Activated T-cell treated with anti-CD3 and anti-CD28 coated beads for 4 hours (primary cell): ENCODE measurements around the gene TMEM151A.

Experiments used
- DNase-seq: peaks from one replicate; pipeline ENCODE4 v3.0.0-alpha.2; 2020

The TMEM151A gene

GRCh38 chr11:66283461-66284105, 8.1 kb upstream of the TMEM151A start:
- no peak for DNase-seq

DNA sequence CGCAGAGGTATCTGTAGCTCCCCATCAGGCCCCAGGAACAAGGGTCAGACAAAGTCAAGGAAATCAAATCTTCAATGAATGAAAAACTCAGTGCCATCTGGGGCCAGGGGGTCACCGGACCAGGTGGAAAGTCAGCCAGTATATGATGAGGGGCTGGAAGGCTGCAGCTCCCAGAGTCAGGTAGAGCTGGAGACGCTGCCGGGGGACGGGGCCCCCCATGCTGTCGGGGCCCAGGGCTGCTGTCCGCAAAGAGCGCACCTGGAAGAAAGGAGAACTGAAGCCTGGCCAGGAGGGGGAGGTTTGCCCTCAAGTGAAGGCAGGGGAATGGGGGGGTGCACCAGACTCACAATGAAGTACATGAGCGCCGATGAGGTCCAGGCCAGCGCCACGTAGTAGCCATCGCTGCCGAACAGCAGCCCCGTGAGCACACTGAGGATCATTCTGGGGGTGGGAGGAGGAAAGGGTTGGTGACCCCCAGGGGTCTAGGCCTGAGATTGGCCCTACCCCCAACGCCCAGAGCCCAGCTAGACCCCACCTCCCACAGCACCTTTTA, 7.1 kb upstream of the TMEM151A start:
- no peak for DNase-seq

DNA sequence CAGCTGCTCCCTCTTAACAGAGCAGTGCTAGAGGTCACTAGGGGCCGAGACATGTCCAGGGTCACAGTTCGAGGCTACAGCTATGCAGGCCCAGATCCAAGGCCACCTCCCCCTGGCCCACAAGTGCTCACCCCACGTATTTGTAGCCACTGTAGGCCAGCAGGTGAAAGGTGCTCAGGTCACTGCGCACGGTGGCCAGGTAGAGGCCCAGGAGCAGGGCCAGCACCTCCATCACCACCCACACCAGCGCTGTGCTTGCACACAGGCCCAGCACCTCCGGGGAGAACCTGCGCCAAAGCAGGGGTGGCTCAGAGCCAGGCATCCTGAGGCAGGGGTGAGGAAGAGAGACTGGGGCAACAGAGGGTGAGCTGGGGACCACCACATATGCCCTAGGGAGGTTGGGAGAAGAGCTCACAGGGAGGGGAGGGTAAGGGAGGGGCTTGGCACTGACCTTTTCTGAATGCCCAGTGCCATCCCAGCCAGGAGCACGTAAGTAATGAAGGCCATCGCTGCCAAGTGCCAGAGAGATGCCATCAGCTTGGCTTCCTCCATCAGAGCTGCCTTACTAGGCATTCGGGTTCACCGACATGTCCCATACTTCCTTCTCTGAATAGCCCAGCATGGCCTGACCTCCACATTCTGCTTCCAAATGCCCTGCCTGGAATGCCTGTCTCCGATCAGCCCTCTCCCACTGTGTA, 6.3 kb upstream of the TMEM151A start:
- no peak for DNase-seq

GRCh38 chr11:66286699-66287098, 5.0 kb upstream of the TMEM151A start:
- DNase-seq, result no peak

GRCh38 chr11:66287211-66287888, 4.3 kb upstream of the TMEM151A start:
- no peak for DNase-seq

GRCh38 chr11:66287889-66288670, 3.6 kb upstream of the TMEM151A start:
- DNase-seq, result no peak

GRCh38 chr11:66288671-66289547, 2.8 kb upstream of the TMEM151A start, which contains the start of gene YIF1A:
TSS of gene YIF1A (minus strand) at chr11:66289143. CDS start at chr11:66288985, 158 bp downstream.
- peak; percentile 93 for DNase-seq

- DNase-seq, result peak; percentile 64
These were observed 2.0 kb upstream of the TMEM151A start for GRCh38 chr11:66289548-66290329.

DNA sequence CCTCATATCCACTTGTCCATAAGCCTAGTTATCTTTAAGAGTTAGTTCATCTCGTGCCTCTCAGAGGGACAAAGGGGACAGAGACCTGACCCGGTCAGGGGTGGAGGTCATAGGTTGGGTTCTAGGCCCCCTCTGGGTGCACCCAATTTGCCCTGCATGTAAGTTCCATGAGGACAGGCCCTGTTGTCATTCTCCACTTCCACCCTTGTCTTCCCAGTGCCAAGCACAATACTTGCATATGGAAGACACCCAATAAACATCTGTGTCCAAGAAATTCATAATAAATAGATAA, 1.4 kb upstream of the TMEM151A start:
- DNase-seq, result no peak

DNA sequence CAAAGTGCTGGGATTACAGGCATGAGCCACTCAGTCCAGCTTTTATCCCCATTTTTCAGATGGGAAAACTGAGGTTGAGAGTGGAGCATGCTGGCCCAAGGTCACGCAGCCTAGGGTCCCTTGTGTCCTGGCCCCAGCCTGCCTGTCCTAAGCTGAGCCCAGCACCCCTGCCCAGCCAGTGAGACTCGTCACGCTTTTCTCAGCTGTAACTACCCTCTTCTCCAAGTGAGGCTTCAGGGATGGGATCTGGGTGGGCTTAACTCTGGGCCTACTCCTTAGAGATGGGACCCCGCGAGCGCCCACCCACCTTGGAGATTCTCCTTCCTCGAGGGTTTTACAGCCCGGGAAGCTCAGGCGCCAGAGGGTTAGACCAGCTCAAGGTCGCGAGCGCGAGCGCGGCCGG, 390 bp upstream of the TMEM151A start:
- no peak for DNase-seq

DNA sequence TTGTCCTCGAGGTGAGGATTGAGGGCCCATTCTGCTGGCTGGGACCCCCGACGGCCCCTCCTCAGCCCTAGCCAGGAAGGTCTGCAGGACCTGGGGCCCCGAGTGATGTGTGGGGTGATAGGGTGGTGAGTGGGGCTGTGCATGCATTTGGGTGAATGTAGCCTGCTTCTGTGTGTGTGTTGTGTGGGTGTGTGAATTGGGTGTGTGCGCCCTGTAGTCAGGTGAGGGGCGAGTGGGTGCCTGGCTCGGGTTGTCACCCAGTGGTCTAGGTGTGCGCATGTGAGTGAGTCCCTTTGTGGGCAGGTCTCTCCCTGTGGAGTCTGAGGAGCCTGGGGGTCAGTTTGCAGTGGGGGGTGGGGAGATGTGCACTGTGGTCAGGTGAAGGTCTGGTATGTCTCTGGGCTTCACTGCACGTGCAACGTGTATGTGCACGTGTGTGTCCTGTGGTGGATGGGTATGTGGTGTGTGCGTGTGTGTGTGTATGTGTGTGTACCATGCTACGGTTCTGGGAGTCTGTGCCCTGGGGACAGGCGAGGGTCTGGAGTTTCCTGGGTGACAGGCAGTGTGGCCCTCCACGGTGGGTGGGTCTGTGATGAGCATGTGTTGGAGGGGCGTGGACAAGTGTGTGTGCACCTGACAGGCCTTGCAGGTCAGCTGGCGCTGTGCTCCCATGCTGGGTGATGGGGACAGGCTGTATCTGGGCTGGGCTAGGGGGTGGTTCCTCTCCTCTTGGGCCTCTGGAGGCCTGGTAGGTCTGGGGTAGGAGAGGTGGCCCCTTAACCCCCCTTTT, 1.0 kb downstream of the TMEM151A start:
- no peak for DNase-seq

DNA sequence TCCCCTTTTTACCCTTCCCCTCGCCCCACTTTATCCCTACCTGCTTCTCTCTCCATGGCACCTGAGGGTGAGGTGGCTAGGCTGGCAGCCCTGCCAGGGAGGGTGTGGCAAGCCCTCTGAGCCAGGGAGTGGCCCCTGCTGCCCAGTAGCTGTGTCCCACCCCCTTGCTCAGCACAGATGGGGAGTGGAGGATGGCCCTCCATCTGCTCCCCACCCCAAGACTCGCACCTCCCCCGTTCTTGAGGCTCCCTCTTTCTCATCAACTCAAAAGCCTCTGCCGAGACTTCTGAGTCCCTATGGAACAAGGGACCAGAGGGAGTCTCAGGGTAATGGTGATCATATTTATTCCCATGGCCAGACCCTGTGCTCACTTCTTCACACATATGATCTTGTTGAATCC, 1.7 kb downstream of the TMEM151A start:
- no peak for DNase-seq

- DNase-seq, result no peak
These were observed 2.3 kb downstream of the TMEM151A start for GRCh38 chr11:66293777-66294625.

- DNase-seq, result no peak
These were observed 3.2 kb downstream of the TMEM151A start for GRCh38 chr11:66294626-66295620.

GRCh38 chr11:66297610-66298009, 5.9 kb downstream of the TMEM151A start:
- no peak for DNase-seq

DNA sequence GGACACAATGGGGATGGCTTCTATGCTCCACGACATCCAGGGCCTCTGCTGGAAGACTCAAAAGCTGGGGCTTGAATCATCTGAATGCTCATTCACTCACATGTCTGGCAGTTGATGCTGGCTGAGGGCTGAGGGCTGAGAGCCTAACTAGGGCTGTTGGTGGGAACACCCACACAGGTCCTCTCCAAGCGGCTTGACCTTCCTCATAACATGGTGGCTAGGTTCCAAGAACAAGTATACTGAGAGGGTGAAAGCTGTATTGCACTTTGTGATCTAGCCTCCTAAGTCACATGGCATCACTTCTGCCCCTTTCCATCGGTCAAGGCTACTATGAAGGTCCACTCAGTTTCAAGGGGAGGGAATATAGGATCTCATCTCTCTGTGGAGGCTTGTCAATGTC, 7.5 kb downstream of the TMEM151A start:
- DNase-seq, result no peak

GRCh38 chr11:66302656-66303055, 11.0 kb downstream of the TMEM151A start:
- no peak for DNase-seq

DNA sequence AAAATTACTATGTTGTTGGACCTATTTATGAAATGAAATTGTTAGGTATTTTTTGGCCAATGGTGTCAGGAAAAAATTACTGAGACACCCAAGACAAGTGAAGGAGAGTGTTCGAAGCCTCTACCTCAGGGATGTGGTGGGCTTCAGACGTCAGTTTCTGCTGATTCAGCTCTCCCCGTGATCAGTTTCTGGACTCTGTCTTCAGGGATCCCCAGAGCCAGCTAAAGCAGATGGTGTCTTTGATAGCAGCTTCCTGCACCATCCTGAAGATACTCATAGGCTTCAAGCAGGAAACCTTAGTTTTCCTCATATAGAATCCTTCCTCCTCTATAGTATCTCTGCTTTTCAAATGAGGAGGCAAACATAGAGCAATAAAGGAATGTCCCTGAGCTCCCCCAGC, 17.8 kb downstream of the TMEM151A start:
- DNase-seq, result no peak
